Right forelimb (tissue), 1 donor: ENCODE measurements around the gene SRSF10.
A peak's percentile ranks its signal among the peaks of the same experiment; 100 is the strongest.
"Not testable (repeated sequence)": the region's sequence is repeated elsewhere in the genome, so short reads cannot be mapped to it uniquely, and the experiment has no call there.

Source experiments
- DNase-seq: peaks from one replicate; pipeline ENCODE4 v3.0.0-alpha.2; 2018

SRSF10 gene

GRCh38 chr1:23996700-23997229 lies 16.6 kb upstream of the SRSF10 start:
- DNase-seq: no peak

DNA sequence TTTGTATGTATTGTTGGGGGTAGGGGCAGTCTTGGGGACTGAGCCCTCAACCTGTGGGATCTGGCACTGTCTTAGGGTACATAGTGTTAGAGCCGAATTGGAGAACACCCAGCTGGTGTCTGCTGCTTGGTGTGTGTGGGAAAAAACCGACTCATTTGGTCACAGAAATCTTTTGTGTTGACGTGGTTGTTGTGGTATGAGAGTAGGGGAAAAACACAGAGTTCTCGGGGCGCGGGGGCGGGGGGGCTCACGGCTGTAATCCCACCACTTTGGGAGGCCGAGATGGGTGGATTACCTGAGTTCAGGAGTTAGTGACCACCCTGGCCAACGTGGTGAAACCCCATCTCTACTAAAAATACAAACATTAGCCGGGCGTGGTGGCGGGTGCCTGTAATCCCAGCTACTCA lies 15.3 kb upstream of the SRSF10 start:
- DNase-seq: no peak

DNA sequence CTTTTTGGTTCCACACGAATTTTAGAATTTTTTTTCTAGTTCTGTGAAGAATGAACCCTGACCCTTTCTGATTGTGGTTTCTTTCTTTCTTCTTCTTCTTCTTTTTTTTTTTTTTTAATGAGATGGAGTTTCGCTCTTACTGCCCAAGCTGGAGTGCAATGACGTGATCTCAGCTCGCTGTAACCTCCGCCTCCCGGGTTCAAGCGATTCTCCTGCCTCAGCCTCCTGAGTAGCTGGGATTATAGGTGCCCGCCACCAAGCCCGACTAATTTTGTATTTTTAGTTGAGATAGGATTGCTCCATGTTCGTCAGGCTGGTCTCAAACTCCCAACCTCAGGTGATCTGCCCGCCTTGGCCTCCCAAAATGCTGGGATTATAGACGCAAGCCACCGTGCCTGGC lies 11.9 kb upstream of the SRSF10 start:
- not testable (repeated sequence) for DNase-seq

GRCh38 chr1:23989263-23989662 lies 9.1 kb upstream of the SRSF10 start:
- no peak for DNase-seq

DNA sequence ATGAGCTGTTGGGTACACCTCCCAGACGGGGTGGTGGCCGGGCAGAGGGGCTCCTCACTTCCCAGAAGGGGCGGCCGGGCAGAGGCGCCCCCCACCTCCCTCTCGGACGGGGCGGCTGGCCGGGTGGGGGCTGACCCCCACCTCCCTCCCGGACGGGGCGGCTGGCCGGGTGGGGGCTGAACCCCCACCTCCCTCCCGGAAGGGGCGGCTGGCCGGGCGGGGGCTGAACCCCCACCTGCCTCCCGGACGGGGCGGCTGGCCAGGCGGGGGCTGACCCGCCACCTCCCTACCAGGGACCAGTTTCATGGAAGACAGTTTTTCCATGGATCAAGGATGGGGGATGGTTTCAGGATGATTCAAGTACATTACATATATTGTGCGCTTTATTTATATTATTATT lies 6.9 kb upstream of the SRSF10 start:
- DNase-seq: not testable (repeated sequence)

- DNase-seq: no peak
These were observed 4.5 kb upstream of the SRSF10 start for GRCh38 chr1:23984417-23985186.

- peak; percentile 54 for DNase-seq
These were observed 572 bp upstream of the SRSF10 start for GRCh38 chr1:23980728-23981070.

- DNase-seq: no peak
These were observed 693 bp downstream of the SRSF10 start for GRCh38 chr1:23979387-23979880.

- no peak for DNase-seq
These were observed 1.3 kb downstream of the SRSF10 start for GRCh38 chr1:23978805-23979204.

DNA sequence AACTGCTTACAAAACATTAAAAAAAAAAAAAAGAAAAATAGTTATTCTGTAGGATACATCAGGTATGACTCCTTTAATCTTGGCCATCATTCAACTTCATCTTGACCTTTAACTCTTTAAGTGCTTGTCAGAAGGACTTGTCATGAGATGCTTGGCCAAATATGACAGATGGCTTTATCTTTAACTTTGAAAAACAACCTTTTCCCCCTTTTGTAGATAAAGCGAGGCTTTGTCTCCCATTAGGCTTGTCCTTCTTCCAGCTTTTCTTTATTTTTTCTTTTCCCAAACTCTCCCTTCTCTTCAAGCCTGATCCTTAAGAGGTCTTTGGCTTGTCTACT lies 2.3 kb downstream of the SRSF10 start:
- no peak for DNase-seq

DNA sequence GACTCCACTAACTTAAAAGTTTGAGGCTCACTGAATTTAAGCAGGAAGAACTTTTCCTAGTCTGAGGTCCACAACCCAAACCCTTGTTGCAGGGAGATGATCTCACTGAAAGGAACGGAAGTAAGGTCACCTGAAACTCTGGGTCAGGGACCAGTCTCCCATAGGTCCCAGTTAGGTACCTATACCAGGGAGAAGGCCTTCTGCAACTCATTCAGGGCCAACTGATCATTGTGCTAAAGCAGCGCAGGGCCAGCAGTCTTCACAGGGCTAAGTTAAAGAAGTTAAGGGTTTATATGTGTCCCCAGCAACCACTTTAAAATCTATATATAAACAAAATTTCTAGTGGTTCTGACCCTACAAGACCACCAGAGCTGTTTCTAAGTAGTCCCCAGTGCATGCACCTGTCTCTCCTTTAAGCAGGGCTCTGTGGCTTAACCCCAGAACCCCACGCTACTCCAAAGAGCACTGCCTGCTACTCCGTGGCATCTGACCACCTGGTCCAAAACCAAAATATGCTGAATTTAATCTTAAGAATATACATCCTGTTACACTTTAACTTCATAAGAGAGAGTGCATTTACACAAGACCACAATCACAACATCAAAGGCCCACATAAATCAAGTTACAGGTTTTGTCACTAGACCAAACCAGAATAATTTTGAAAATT lies 2.8 kb downstream of the SRSF10 start:
- no peak for DNase-seq

DNA sequence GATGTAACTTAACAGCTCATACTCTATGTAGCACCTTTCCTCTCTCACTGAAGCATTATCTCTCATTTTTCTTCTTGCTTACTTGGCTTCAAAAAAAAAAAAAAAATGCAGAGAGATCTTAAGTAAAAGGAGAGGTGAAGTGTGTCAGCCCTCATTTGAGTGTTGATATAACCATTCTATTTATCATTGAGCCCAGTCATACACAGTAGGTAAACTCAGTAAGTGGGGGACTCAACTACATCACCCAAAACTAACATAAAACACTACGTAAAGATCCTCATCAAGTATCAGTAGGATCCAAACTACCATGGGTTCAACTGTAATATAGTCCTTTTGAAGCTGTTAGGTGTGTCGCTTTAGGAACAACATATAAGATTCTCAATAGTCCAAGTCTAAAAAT lies 12.3 kb downstream of the SRSF10 start:
- DNase-seq: no peak

- no peak for DNase-seq
These were observed 13.1 kb downstream of the SRSF10 start for GRCh38 chr1:23966973-23967493.

DNA sequence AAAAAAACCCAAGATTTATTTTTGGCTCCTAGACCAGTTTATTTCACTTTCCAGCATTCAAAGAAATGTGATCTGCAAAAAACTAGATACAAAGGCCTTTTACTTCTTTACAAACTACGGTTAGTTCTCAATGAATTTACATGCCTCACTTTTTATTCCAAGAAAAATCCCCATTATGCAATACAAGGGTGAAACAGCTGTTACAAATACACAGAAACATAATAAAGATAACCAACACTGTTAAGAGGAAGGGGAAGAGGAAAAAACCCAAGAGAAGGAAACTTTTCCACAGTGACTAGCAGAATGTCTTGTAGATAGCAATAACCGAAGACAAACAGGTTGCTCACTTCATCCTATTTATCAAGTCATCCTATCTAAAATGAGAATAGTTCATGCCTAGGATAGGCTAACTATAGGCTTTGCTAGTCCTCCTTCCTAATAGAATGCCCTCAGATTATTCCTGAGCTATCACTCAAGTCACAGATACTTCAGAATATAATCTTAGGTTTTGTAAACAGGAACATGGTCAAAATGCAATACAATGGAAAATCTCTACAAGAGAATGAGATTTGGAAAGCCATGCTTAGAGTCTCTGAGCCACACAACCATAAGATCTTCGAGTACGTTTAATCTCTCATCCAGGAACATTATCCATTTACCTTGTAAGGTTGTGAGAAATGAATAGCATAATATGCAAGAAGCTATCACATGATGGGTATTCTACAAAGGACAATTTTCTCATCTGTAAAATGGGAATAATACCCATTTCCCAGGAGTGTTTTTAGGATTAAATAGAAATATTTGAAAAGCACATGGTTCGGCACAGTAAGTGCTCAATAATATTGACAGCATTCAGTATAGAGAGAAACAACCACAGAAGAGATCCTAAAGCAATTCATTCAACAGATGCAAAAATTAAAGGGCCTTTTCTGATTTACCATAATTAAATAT lies 15.1 kb downstream of the SRSF10 start:
- DNase-seq: no peak

DNA sequence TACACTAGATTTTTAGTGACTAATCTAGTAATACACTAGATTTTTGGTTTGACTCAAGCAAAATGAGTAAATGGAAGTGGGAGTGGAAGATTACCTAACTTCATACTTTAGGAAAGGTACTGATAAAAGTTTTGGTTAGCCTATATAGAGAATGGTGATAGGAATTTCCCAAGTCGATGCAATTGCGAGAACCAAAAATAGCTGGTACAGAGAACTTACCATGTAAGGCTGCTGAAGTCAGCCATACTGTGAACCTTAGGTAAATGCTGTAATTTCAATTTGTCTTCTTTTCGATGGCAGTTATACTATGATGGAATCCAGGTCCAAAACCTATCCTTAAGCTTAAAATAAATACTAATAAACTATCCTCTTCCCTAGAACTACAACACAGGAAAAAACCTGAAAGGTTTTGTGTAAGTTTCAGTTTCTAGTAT lies 15.9 kb downstream of the SRSF10 start:
- DNase-seq: no peak

DNA sequence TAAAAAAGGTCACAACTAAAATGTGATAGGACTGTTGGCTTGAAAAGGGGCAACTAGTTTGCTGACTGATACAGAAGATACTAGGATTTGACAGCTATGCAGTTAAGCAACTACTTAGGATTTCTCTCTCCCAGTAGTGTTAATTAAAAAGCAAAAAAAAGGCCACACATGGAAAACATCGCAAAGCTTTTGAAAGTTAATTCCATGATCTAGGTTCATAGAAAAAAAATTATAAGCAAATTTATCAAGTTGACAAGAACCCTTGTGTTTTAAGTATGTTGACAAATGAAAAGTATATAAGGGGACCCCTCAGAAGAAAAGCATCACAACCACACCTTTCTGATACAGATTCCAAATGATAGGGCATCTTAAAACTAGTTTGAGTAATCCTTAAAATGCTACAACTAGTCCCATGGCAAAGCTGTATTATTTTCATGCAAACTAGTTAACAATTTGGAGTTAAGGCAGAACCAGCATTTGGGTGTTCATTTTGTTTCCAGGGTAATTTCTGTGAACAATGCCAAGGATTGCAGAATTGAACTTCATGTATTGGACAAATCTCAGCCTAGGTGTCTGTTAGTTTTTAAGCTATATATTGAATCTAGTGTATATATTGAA lies 16.4 kb downstream of the SRSF10 start:
- no peak for DNase-seq

GRCh38 chr1:23960291-23961020 lies 19.7 kb downstream of the SRSF10 start:
- no peak for DNase-seq

- peak; percentile 98 for DNase-seq
These were observed 20.5 kb downstream of the SRSF10 start, which contains the start of gene PNRC2 for GRCh38 chr1:23959461-23960290. PNRC2 (plus strand) TSS chr1:23959828; CDS start chr1:23961458, 1,630 bp downstream.

- DNase-seq: peak; percentile 91
These were observed 21.2 kb downstream of the SRSF10 start for GRCh38 chr1:23958810-23959460.
